HCT116 (cell line): ENCODE data around the gene NEURL1B. TPM values are rescaled to one million over a fixed set of nuclear protein-coding genes. Genes with fewer than 3 reads are reported as not detected.

Experiments
- ATAC-seq: fragments of 200-7000 bp; cut with Tn5 transposase; 2 replicates; pipeline ENCODE4 v1.9.1; 2020; ENCODE audit warnings: mild to moderate bottlenecking, moderate library complexity
- BruUV-seq: library from RNA; stranded (reverse); fragments of 400-500 nt; replicated peaks from 2 replicates; lab custom pipeline; 2021; lab: Mats Ljungman, UMichigan
- CTCF ChIA-PET: fragments of 300-600 bp; sonication (Branson Sonifier 250); formaldehyde crosslinking; loops from one replicate; lab custom pipeline; 2021; ENCODE audit warnings: antibody characterized with exemption; lab: Charles Lee
- POLR2A ChIA-PET: fragments of 300-600, 350-600 bp; sonication (Branson Sonifier 250); formaldehyde crosslinking; loops from one replicate; lab custom pipeline; 2021; ENCODE audit warnings: antibody characterized with exemption; lab: Charles Lee
- RAD21 ChIA-PET, 2 experiments: fragments of 300-600 bp; sonication (Branson Sonifier 250); formaldehyde crosslinking; loops; one replicate each; lab custom pipeline; 2023; ENCODE audit warnings: low total read pairs in 2 of 2; ENCODE audit not compliant: uncharacterized antibody in 2 of 2, unreplicated experiment in 2 of 2, low non-redundant PET in 1 of 2; lab: Charles Lee
- DNase-seq: peaks from one replicate; pipeline ENCODE4 v3.0.0-alpha.2; 2010; ENCODE audit warnings: low read depth, low spot score
- H2AFZ ChIP-seq: fragments of 200-600 bp; shearing (Covaris generic), sonication (generic); 2 replicates; pipeline ENCODE4 v1.6.1; 2017; ENCODE audit warnings: low read depth, mixed run types, mixed read lengths, antibody characterized with exemption, low read length; ENCODE audit not compliant: poor library complexity, severe bottlenecking
- H3K27ac ChIP-seq: 2 replicates; pipeline ENCODE4 v1.5.1; 2012; ENCODE audit warnings: low read depth, low read length
- H3K27me3 ChIP-seq: fragments of 200-600 bp; sonication (generic); 2 replicates; pipeline ENCODE4 v1.6.1; 2016; ENCODE audit warnings: mixed run types, low read length, mixed read lengths; ENCODE audit not compliant: insufficient read depth
- H3K36me3 ChIP-seq, 2 experiments: fragments of 200-500 bp in 1 of 2; fragments of 200-600 bp in 1 of 2; sonication (Bioruptor generic) in 1 of 2; sonication (generic) in 1 of 2; 2 replicates each; pipeline versions ENCODE4 v1.5.1 to v1.6.1; 2014 to 2016; ENCODE audit warnings: low read length in 2 of 2, inconsistent platforms in 1 of 2, mixed read lengths in 1 of 2, mixed run types in 1 of 2; ENCODE audit not compliant: insufficient read depth in 2 of 2, control insufficient read depth in 1 of 2
- H3K4me1 ChIP-seq, 2 experiments: fragments of 200-600 bp in 1 of 2; sonication (generic) in 1 of 2; 2 replicates each; pipeline versions ENCODE4 v1.5.1 to v1.6.1; 2012 to 2017; ENCODE audit warnings: low read length in 2 of 2, inconsistent platforms in 1 of 2, mild to moderate bottlenecking in 1 of 2, mixed read lengths in 1 of 2, mixed run types in 1 of 2, moderate library complexity in 1 of 2; ENCODE audit not compliant: insufficient read depth in 2 of 2, control insufficient read depth in 1 of 2
- H3K4me2 ChIP-seq: fragments of 200-600 bp; sonication (generic); 2 replicates; pipeline ENCODE4 v1.6.1; 2017; ENCODE audit warnings: mixed run types, low read length, mixed read lengths
- H3K4me3 ChIP-seq, 2 experiments: fragments of 200-600 bp in 1 of 2; sonication (generic) in 1 of 2; replicated peaks in 1 of 2; 2 replicates each; pipeline ENCODE4 v1.5.1; 2011 to 2016; ENCODE audit warnings: low read length in 2 of 2, control low read depth in 1 of 2, low read depth in 1 of 2, mild to moderate bottlenecking in 1 of 2, mixed read lengths in 1 of 2, mixed run types in 1 of 2
- H3K79me2 ChIP-seq: fragments of 200-600 bp; sonication (generic); 2 replicates; pipeline ENCODE4 v1.6.1; 2017; ENCODE audit warnings: mild to moderate bottlenecking, mixed run types, low read length, moderate library complexity, mixed read lengths; ENCODE audit not compliant: insufficient read depth
- H3K9ac ChIP-seq: fragments of 200-600 bp; sonication (generic); 2 replicates; pipeline ENCODE4 v1.6.1; 2016; ENCODE audit warnings: low read length, mixed read lengths
- H3K9me2 ChIP-seq: fragments of 200-600 bp; sonication (generic), shearing (Covaris generic); 2 replicates; pipeline ENCODE4 v1.6.1; 2017; ENCODE audit warnings: mixed run types, mild to moderate bottlenecking, moderate library complexity; ENCODE audit not compliant: insufficient read depth
- H3K9me3 ChIP-seq, 2 experiments: fragments of 200-500 bp in 1 of 2; fragments of 200-600 bp in 1 of 2; sonication (Bioruptor generic) in 1 of 2; sonication (generic) in 1 of 2; 2 replicates each; pipeline ENCODE4 v1.6.1; 2014 to 2017; ENCODE audit warnings: low read length in 2 of 2, mixed read lengths in 2 of 2, inconsistent platforms in 1 of 2, low read depth in 1 of 2, mild to moderate bottlenecking in 1 of 2, mixed run types in 1 of 2, moderate library complexity in 1 of 2; ENCODE audit not compliant: control insufficient read depth in 1 of 2, insufficient read depth in 1 of 2
- H4K20me1 ChIP-seq: fragments of 200-600 bp; sonication (generic), shearing (Covaris generic); 2 replicates; pipeline ENCODE4 v1.6.1; 2017; ENCODE audit warnings: mixed run types, mild to moderate bottlenecking, moderate library complexity; ENCODE audit not compliant: insufficient read depth
- ATF3 ChIP-seq: IDR thresholded peaks from 2 replicates; pipeline ENCODE4 v1.6.1; 2012
- CBX3 ChIP-seq: IDR thresholded peaks from 2 replicates; pipeline ENCODE4 v1.6.1; 2012; ENCODE audit warnings: low read depth
- CEBPB ChIP-seq: IDR thresholded peaks from 2 replicates; pipeline ENCODE4 v1.6.1; 2012; ENCODE audit warnings: low read depth
- EZH2 ChIP-seq: fragments of 200-600 bp; sonication (generic); IDR thresholded peaks from 2 replicates; pipeline ENCODE4 v1.6.1; 2017; ENCODE audit warnings: antibody characterized with exemption, mixed run types
- EZH2phosphoT487 ChIP-seq: fragments of 200-600 bp; IDR thresholded peaks from 2 replicates; pipeline ENCODE4 v1.6.1; 2018; ENCODE audit warnings: antibody characterized with exemption, borderline replicate concordance
- FOSL1 ChIP-seq: IDR thresholded peaks from 2 replicates; pipeline ENCODE4 v1.6.1; 2012; ENCODE audit warnings: low read depth
- MAX ChIP-seq: IDR thresholded peaks from 2 replicates; pipeline ENCODE4 v1.6.1; 2012
- POLR2A ChIP-seq: IDR thresholded peaks from 2 replicates; pipeline ENCODE4 v1.7.0; 2011; ENCODE audit warnings: borderline replicate concordance; ENCODE audit not compliant: insufficient read depth, insufficient read length; ENCODE audit errors: extremely low read depth
- POLR2AphosphoS5 ChIP-seq: IDR thresholded peaks from 2 replicates; pipeline ENCODE4 v1.6.1; 2011; ENCODE audit warnings: mild to moderate bottlenecking, low read depth, low read length, moderate library complexity
- RAD21 ChIP-seq: IDR thresholded peaks from 2 replicates; pipeline ENCODE4 v1.6.1; 2012; ENCODE audit warnings: low read depth, mild to moderate bottlenecking
- REST ChIP-seq: IDR thresholded peaks from 2 replicates; pipeline ENCODE4 v1.6.1; 2012; ENCODE audit warnings: low read depth
- TCF7L2 ChIP-seq: IDR thresholded peaks from 2 replicates; pipeline ENCODE4 v1.7.0; 2011; ENCODE audit warnings: borderline replicate concordance, inconsistent platforms; ENCODE audit not compliant: insufficient read depth, insufficient read length; ENCODE audit errors: extremely low read depth
- ZBTB33 ChIP-seq: IDR thresholded peaks from 2 replicates; pipeline ENCODE4 v1.6.1; 2011; ENCODE audit warnings: mild to moderate bottlenecking, low read length, moderate library complexity; ENCODE audit not compliant: insufficient replicate concordance; ENCODE audit errors: extremely low read depth
- ZFX ChIP-seq: fragments of 450-650 bp; IDR thresholded peaks from 2 replicates; pipeline ENCODE4 v1.6.1; 2017
- intact Hi-C: fragments of 100-400 bp; cut with micrococcal nuclease; formaldehyde crosslinking; loops from 2 replicates; pipeline ENCODE4 v1.10.0; 2022
- total RNA-seq: library from RNA; stranded (reverse); gene quantifications from one replicate; pipeline ENCODE4 v1.2.1, GENCODE V29; 2021; ENCODE audit not compliant: unreplicated experiment

Gene NEURL1B
- total RNA-seq, 1 experiment from 2014 or later, result 5.8 TPM

- Histone ChIP-seq H3K9me3 (no peaks in the 10 kb centered on the region), H3K27me3 (no peaks in the 10 kb centered on the region), H2AFZ (no peak overlapping the region), H3K9ac (no peak overlapping the region), H3K4me2 (no peak overlapping the region), H3K27ac (no peak overlapping the region), H3K4me3 (no peak overlapping the region), H3K9me2 (no peaks in the 10 kb centered on the region), H3K79me2 (no peaks in the 10 kb centered on the region), H4K20me1 (no peaks in the 10 kb centered on the region), H3K36me3 (no peaks in the 10 kb centered on the region), H3K4me1 (peaks cover 0 to 9% of the 10 kb centered on the region in 2 experiments; a peak in 1 of 4 replicates)
- DNase-seq (no peak), ATAC-seq (no peak)
- no TSS peak for BruUV-seq
- ChIA-PET POLR2A (no interaction called here), CTCF (no interaction called here), RAD21 (no interaction called here)
- intact Hi-C loops, result no loop called here
- TF ChIP-seq FOSL1 (no peak), EZH2phosphoT487 (no peak), REST (no peak), ZBTB33 (no peak), CEBPB (no peak), TCF7L2 (no peak), CBX3 (no peak), RAD21 (no peak), MAX (no peak), POLR2A (no peak), ZFX (no peak), EZH2 (no peak), ATF3 (no peak), POLR2AphosphoS5 (no peak)
Measured at GRCh38 chr5:172658961-172659501, 18.0 kb downstream of the NEURL1B start.
